Stimulated activated CD4-positive, alpha-beta T cell treated with anti-CD3 and anti-CD28 coated beads, Interleukin-4, amount 100 ng/mL, for 4 hours (primary cell): ENCODE results near the gene KCNK17.
A peak's percentile ranks its signal among the peaks of the same experiment; 100 is the strongest.

Experiments used
- DNase-seq, 2 experiments: peaks; one replicate each; pipeline ENCODE4 v3.0.0-alpha.2; 2020

KCNK17 gene

DNA sequence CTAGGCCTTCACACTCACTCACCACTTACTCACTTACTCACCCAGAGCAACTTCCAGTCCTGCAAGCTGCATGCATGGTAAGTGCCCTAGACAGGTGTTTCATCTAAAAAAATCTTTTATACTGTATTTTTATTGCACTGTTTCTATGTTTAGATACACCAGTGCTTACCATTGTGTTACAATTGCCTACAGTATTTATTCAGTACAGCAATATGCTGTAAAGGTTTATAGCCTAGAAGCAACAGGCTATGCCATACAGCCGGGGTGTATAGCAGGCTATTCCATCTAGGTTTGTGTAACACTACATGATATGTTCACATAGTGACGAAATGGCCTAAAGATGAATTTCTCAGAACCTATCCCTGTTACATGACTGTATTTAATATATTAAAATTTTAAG is 47.8 kb downstream of the KCNK17 start:
- DNase-seq, result no peak

GRCh38 chr6:39263303-39264037 is 50.7 kb downstream of the KCNK17 start:
- peak in 1 of 2 experiments; percentile 5 for DNase-seq

DNA sequence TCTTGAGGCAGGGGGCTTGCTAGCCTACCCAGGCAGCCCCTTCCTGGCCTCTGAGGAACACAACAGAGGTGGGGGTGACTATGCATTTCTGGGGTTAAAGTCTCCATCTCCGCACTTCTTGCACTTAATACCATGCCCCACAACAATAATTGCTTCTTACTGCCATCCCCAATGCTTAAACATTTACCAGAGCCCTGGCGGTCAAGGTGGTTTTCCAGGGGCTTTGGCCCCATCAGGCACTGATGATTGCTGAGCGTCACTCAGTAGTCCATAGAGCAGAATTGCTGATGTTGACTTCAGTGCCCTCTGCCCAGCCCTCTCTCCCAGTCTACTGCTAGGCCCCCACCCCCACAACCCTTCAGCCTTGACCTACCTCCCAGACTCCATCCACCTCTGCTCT is 52.5 kb downstream of the KCNK17 start:
- DNase-seq, result no peak

DNA sequence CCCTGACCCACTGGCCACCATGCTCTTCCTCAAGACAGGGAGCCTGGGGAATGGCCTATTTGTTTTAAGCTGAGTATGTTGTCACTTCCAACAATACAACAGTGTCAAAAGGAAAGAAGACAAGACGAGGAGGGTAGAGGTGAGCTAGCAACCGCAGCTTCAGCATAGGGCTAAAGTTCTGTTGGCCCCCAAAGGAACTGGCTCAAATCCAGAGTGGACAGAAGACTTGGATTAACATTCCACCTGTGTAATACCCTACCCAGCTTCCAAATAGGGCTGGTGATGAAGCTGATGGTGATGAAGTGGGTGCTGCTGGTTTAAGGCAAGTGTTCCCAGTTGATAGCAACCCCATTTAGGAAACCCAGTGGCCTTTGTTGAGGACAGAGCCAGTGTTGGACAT is 53.3 kb downstream of the KCNK17 start:
- no peak for DNase-seq

DNA sequence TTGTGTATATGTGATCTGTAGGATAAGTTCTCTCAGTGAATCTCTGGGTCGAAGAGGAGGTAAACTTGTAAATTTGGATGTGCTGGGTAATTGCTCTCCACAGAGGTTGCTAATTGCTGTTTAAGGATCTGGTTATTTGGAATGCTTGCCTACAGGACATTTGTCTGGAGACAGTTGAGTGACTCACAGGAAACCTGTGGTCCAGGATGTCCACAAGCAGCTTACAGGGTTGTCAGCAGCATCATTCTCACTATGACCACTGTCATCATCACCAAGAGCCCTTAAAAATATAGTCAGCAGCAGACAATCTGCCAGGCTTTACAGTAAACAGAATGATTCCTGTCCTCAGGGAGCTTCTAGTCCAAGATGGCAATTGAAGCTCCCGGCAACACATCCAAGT is 53.8 kb downstream of the KCNK17 start:
- no peak for DNase-seq

- no peak for DNase-seq
These were observed 57.8 kb downstream of the KCNK17 start for GRCh38 chr6:39256294-39256940.

GRCh38 chr6:39254999-39255535 is 59.2 kb downstream of the KCNK17 start:
- DNase-seq, result no peak

DNA sequence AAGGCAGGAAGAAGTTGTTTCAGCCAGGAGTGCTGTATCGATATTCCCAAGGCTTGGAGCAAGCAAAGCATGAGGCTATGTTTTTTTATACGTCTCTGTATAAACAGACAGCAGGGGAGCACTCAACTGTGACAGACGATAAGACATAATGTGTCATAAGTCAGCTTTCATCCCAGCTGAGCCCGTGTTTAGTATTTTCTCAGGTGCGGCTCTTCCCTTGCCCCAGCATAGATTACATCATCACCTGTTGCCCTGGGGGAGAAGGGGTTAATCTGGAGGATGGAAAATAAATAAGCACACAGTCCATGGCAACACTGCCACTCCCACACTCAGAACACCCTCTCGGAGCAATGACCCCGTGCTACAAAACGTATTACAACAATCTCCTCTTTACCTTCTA is 62.8 kb downstream of the KCNK17 start:
- no peak for DNase-seq

GRCh38 chr6:39250507-39250906 is 63.7 kb downstream of the KCNK17 start:
- DNase-seq, result no peak

DNA sequence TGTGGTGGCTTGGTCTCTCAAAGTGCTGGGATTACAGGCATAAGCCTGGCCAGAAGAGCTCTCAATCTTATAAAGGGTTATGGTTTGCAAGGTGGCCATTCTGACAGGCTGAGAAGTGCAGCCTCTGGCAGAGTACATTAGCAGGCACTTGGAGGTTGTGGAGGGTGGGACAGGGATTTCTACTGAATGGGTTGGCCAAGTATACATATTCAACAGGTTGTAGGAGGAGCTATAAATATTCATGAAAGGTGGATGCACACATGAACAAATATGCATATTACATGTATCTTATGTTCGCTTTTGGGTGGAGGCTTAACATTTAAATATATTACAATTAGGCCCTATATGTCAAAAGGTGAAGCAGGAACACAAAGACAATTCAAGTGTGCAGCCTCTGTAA is 64.9 kb downstream of the KCNK17 start:
- no peak for DNase-seq
